ENCODE results near the gene CRADD. TPM values are rescaled to one million over a fixed set of nuclear protein-coding genes. Genes with fewer than 3 reads are reported as not detected.

Gene CRADD
- total and polyA plus RNA-seq, 2 donors (not counting 3 experiments of a cell fraction or from before 2014, with no cell fraction given): 11.7 to 14.5 TPM

DNA sequence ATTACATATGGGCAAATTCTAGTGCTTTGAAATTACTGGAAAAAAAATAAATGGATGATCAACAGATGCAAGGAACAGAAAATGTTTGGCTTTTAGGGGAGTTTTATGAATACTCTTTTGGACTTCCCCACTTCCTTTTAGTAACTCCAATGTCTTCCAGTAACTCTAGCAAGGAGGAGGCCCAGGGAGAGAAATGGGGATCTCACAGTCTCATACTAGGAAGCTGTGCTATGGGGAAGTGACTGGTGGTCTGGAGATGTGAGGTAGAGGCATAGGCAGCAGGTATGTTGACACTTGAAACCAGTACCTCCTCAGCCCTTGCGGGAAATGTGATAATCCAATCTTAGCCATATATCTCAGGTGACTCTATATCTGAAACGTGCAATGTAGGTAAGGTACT, 68.1 kb downstream of the CRADD start:
- TF ChIP-seq JUN (IDR thresholded peaks at IDR 0.05; ENCODE audit: borderline replicate concordance, insufficient read depth, insufficient read length, low read depth) (no peak), POLR2A (IDR thresholded peaks at IDR 0.05; ENCODE audit: low read depth, low read length) (no peak), MYC (IDR thresholded peaks at IDR 0.05; ENCODE audit: low read depth, low read length) (no peak), POLR2AphosphoS5 (IDR thresholded peaks at IDR 0.05; ENCODE audit: insufficient read depth, low read depth, low read length) (no peak), EZH2 (IDR thresholded peaks at IDR 0.05; ENCODE audit: borderline replicate concordance, low read depth, low read length, severe bottlenecking) (no peak), GATA2 (IDR thresholded peaks at IDR 0.05; ENCODE audit: insufficient read depth, insufficient read length, low read depth, low read length) (no peak), FOS (IDR thresholded peaks at IDR 0.05; ENCODE audit: borderline replicate concordance, insufficient read depth, low read length) (no peak)
- TF ChIP-seq, protein P1, sequence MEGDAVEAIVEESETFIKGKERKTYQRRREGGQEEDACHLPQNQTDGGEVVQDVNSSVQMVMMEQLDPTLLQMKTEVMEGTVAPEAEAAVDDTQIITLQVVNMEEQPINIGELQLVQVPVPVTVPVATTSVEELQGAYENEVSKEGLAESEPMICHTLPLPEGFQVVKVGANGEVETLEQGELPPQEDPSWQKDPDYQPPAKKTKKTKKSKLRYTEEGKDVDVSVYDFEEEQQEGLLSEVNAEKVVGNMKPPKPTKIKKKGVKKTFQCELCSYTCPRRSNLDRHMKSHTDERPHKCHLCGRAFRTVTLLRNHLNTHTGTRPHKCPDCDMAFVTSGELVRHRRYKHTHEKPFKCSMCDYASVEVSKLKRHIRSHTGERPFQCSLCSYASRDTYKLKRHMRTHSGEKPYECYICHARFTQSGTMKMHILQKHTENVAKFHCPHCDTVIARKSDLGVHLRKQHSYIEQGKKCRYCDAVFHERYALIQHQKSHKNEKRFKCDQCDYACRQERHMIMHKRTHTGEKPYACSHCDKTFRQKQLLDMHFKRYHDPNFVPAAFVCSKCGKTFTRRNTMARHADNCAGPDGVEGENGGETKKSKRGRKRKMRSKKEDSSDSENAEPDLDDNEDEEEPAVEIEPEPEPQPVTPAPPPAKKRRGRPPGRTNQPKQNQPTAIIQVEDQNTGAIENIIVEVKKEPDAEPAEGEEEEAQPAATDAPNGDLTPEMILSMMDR (IDR thresholded peaks at IDR 0.05; ENCODE audit: extremely low read depth in 1 of 2, insufficient read depth in 1 of 2, low read depth in 1 of 2, low read length in 2 of 2): no peak
- TF ChIP-seq, protein P2, sequence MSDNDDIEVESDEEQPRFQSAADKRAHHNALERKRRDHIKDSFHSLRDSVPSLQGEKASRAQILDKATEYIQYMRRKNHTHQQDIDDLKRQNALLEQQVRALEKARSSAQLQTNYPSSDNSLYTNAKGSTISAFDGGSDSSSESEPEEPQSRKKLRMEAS (IDR thresholded peaks at IDR 0.05; ENCODE audit: insufficient read depth, insufficient read length): no peak
- H3K27ac ChIP-seq (ENCODE audit: insufficient read depth, low read depth, low read length): no peak overlapping the region
- H3K36me3 ChIP-seq (ENCODE audit: control insufficient read depth in 2 of 2, extremely low read depth in 1 of 2, insufficient read depth in 2 of 2, low read length in 2 of 2): no peaks in the 10 kb centered on the region
- POLR2A ChIA-PET: no interaction called here
- intact Hi-C loops (cut with micrococcal nuclease) (no loop called here), dilution Hi-C loops (cut with MboI; ENCODE audit: extremely low pct_ligation_motif_present, low sequenced_read_pairs) (no loop called here)
- H3K4me1 ChIP-seq (ENCODE audit: control insufficient read depth, extremely low read depth, insufficient read depth, low read length): peaks cover 8% of the 10 kb centered on the region
- BruUV-seq (replicated peaks): no TSS peak
- H3K27me3 ChIP-seq (ENCODE audit: control insufficient read depth in 2 of 2, insufficient read depth in 2 of 2, low read length in 2 of 2): no peaks in the 10 kb centered on the region
- no peak overlapping the region for H3K4me2 ChIP-seq (ENCODE audit: insufficient read depth, low read length)
- no peaks in the 10 kb centered on the region for H3K9me3 ChIP-seq (replicated peaks; ENCODE audit: control insufficient read depth, insufficient read depth, low read length)
- H2AFZ ChIP-seq (ENCODE audit: low read depth, low read length): no peak overlapping the region
- H3K9ac ChIP-seq (replicated peaks; ENCODE audit: extremely low read depth, insufficient read depth, low read length): no peak overlapping the region
- no peaks in the 10 kb centered on the region for H3K79me2 ChIP-seq (ENCODE audit: control insufficient read depth, insufficient read depth, low read length)
- CTCF ChIA-PET: no interaction called here
- H3K9me1 ChIP-seq (replicated peaks; ENCODE audit: control insufficient read depth, extremely low read depth, insufficient read depth, low read length): no peaks in the 10 kb centered on the region
- H3K4me3 ChIP-seq (replicated peaks in 1 of 3; ENCODE audit: insufficient read depth in 1 of 3, low read depth in 1 of 3, low read length in 3 of 3): no peak overlapping the region
- FAIRE-seq (no peak), DNase-seq (ENCODE audit: low read depth, low spot score) (no peak)
- no peaks in the 10 kb centered on the region for H4K20me1 ChIP-seq (replicated peaks; ENCODE audit: control insufficient read depth, extremely low read depth, insufficient read depth, low read length)
